Measurements from ENCODE around the gene MYOM3. TPM values are rescaled to one million over a fixed set of nuclear protein-coding genes. Genes with fewer than 3 reads are reported as not detected.

Gene MYOM3
- total RNA-seq, 1 experiment from 2014 or later, result not detected

DNA sequence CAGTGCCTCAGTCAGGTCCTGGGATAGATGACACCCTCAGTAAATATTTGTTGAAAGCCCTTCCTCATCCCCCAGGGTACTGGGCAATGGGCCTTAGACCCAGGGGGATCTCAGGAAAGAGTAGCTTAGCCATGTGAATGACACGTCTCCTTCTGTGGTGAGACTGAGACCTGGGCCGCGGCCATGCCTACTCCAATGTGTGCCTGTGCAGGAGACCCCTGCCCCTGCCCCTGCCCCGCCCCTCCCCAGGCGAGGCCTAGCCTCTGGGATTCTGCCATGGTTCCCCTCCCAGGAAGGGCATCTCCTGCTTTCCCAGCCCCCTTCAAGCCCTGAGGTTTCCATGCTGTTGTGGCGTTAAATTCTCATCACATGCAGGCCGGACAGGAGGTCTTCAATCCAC lies 7.1 kb downstream of the MYOM3 start:
- ChIA-PET CTCF (no interaction called here), POLR2A (ENCODE audit: low non-redundant PET) (no interaction called here)
- BruUV-seq (replicated peaks), result no TSS peak

DNA sequence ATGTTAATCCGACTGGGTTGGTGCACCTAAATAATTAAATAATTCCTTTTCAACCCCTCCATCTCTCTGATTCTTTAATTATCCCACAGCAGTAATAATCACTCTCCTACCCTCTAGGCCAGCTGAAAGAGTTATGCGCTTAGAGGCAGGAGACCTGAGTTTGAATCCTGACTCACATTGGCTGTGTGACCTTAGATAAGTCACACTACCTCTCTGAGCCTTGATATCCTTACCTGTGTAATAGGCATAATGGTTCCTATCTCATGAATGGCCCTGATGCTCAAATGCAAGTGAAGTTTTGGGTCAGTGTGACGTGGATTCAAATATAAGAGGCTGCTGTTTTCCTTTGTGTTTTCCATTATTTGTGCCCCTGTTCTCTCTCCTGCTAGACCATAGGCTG lies 8.1 kb downstream of the MYOM3 start:
- POLR2A ChIA-PET (ENCODE audit: low non-redundant PET), result no interaction called here
- no peaks in the 10 kb centered on the region for H3K27me3 ChIP-seq (replicated peaks; ENCODE audit: insufficient read depth, low read depth, low read length, poor library complexity)
- no peak overlapping the region for H3K27ac ChIP-seq (ENCODE audit: low read depth, low read length, poor library complexity, severe bottlenecking)
- CTCF ChIA-PET, result no interaction called here
- no peak for TF ChIP-seq EZH2 (IDR thresholded peaks at IDR 0.05; ENCODE audit: borderline replicate concordance, low read depth, low read length, poor library complexity, severe bottlenecking)
- TF ChIP-seq, protein P1, sequence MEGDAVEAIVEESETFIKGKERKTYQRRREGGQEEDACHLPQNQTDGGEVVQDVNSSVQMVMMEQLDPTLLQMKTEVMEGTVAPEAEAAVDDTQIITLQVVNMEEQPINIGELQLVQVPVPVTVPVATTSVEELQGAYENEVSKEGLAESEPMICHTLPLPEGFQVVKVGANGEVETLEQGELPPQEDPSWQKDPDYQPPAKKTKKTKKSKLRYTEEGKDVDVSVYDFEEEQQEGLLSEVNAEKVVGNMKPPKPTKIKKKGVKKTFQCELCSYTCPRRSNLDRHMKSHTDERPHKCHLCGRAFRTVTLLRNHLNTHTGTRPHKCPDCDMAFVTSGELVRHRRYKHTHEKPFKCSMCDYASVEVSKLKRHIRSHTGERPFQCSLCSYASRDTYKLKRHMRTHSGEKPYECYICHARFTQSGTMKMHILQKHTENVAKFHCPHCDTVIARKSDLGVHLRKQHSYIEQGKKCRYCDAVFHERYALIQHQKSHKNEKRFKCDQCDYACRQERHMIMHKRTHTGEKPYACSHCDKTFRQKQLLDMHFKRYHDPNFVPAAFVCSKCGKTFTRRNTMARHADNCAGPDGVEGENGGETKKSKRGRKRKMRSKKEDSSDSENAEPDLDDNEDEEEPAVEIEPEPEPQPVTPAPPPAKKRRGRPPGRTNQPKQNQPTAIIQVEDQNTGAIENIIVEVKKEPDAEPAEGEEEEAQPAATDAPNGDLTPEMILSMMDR (conservative IDR thresholded peaks at IDR 0.05; ENCODE audit: low read depth, low read length), result no peak
- no peaks in the 10 kb centered on the region for H3K9me3 ChIP-seq (ENCODE audit: low read depth, low read length, poor library complexity, severe bottlenecking)
- H3K4me1 ChIP-seq (ENCODE audit: insufficient read depth, low read length, poor library complexity, severe bottlenecking), result peaks cover 4% of the 10 kb centered on the region
- H3K4me3 ChIP-seq (ENCODE audit: low read depth, low read length, poor library complexity, severe bottlenecking), result no peak overlapping the region
- intact Hi-C loops (cut with micrococcal nuclease; ENCODE audit: unreplicated experiment), result no loop called here
- no peaks in the 10 kb centered on the region for H3K36me3 ChIP-seq (ENCODE audit: insufficient read depth, low read length, poor library complexity, severe bottlenecking)
- no TSS peak for BruUV-seq (replicated peaks)
- DNase-seq (ENCODE audit: low spot score), result no peak

More for the DNA sequence above, 7.1 kb downstream of the MYOM3 start:
- Histone ChIP-seq H3K4me1 (ENCODE audit: insufficient read depth, low read length, poor library complexity, severe bottlenecking) (no peaks in the 10 kb centered on the region), H3K27me3 (replicated peaks; ENCODE audit: insufficient read depth, low read depth, low read length, poor library complexity) (no peaks in the 10 kb centered on the region), H3K27ac (ENCODE audit: low read depth, low read length, poor library complexity, severe bottlenecking) (no peak overlapping the region), H3K9me3 (ENCODE audit: low read depth, low read length, poor library complexity, severe bottlenecking) (no peaks in the 10 kb centered on the region), H3K36me3 (ENCODE audit: insufficient read depth, low read length, poor library complexity, severe bottlenecking) (no peaks in the 10 kb centered on the region), H3K4me3 (ENCODE audit: low read depth, low read length, poor library complexity, severe bottlenecking) (no peak overlapping the region)
- DNase-seq (ENCODE audit: low spot score), result no peak
- intact Hi-C loops (cut with micrococcal nuclease; ENCODE audit: unreplicated experiment), result no loop called here
- TF ChIP-seq, protein P1 (conservative IDR thresholded peaks at IDR 0.05; ENCODE audit: low read depth, low read length), result no peak
- TF ChIP-seq EZH2 (IDR thresholded peaks at IDR 0.05; ENCODE audit: borderline replicate concordance, low read depth, low read length, poor library complexity, severe bottlenecking), result no peak

DNA sequence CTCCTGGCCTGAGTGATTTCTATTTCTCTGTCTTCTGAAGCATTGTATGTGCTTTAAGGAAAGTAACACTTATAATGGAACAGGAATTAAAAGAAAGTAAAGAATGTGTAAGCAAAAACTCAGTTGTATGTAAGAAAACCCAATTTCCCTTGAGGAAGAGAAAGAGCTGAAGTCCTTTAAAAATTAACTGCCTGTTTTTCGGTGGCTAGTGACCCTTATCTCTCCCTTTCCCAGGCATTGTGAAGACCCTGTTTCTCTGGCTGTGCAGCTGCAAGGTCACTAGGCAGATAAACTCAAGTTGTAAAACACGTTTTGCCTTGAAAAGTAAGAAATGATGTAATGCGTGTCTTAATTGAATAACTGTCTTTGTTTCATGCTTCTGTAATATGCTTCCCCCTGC lies 8.5 kb downstream of the MYOM3 start:
- H3K4me3 ChIP-seq (ENCODE audit: low read depth, low read length, poor library complexity, severe bottlenecking), result no peak overlapping the region
- intact Hi-C loops (cut with micrococcal nuclease; ENCODE audit: unreplicated experiment), result no loop called here
- no peak overlapping the region for H3K27ac ChIP-seq (ENCODE audit: low read depth, low read length, poor library complexity, severe bottlenecking)
- no peaks in the 10 kb centered on the region for H3K9me3 ChIP-seq (ENCODE audit: low read depth, low read length, poor library complexity, severe bottlenecking)
- BruUV-seq (replicated peaks), result no TSS peak
- no peak for TF ChIP-seq EZH2 (IDR thresholded peaks at IDR 0.05; ENCODE audit: borderline replicate concordance, low read depth, low read length, poor library complexity, severe bottlenecking)
- TF ChIP-seq, protein P1 (conservative IDR thresholded peaks at IDR 0.05; ENCODE audit: low read depth, low read length), result no peak
- H3K27me3 ChIP-seq (replicated peaks; ENCODE audit: insufficient read depth, low read depth, low read length, poor library complexity), result no peaks in the 10 kb centered on the region
- ChIA-PET POLR2A (ENCODE audit: low non-redundant PET) (no interaction called here), CTCF (interaction anchor here (0.5 kb wide), 1 partner anchor 86 kb away, joined by 11 read pairs; no protein-coding TSS in a partner anchor)
- DNase-seq (ENCODE audit: low spot score), result no peak
- H3K36me3 ChIP-seq (ENCODE audit: insufficient read depth, low read length, poor library complexity, severe bottlenecking), result no peaks in the 10 kb centered on the region
- H3K4me1 ChIP-seq (ENCODE audit: insufficient read depth, low read length, poor library complexity, severe bottlenecking), result peaks cover 4% of the 10 kb centered on the region

All from A673 (cell line).